Astrocyte (in vitro differentiated cells and primary cell): ENCODE measurements around the gene POLR2L. TPM values are rescaled to one million over a fixed set of nuclear protein-coding genes. Genes with fewer than 3 reads are reported as not detected.

Experiments used
- DNase-seq: peaks from one replicate; pipeline ENCODE4 v3.0.0-alpha.2; 2010; ENCODE audit warnings: low read depth
- FAIRE-seq: peaks from 2 replicates; lab custom pipeline; 2011; peaks lifted over from hg19 to GRCh38; lab: Jason Lieb, UNC
- H2AFZ ChIP-seq: 2 replicates; pipeline ENCODE4 v1.6.0; 2012; ENCODE audit warnings: low read depth, low read length, inconsistent platforms
- H3K27ac ChIP-seq: 2 replicates; pipeline ENCODE4 v1.5.1; 2011; ENCODE audit warnings: low read depth, low read length, inconsistent platforms
- H3K27me3 ChIP-seq: 2 replicates; pipeline ENCODE4 v1.6.0; 2011; ENCODE audit warnings: low read length, inconsistent platforms; ENCODE audit not compliant: insufficient read depth
- H3K36me3 ChIP-seq: 2 replicates; pipeline ENCODE4 v1.5.1; 2011; ENCODE audit warnings: low read length, inconsistent platforms; ENCODE audit not compliant: insufficient read depth
- H3K4me1 ChIP-seq: 2 replicates; pipeline ENCODE4 v1.5.1; 2011; ENCODE audit warnings: low read length, inconsistent platforms; ENCODE audit not compliant: insufficient read depth
- H3K4me2 ChIP-seq: 2 replicates; pipeline ENCODE4 v1.6.0; 2012; ENCODE audit warnings: low read length, inconsistent platforms
- H3K4me3 ChIP-seq: 2 replicates; pipeline ENCODE4 v1.5.1; 2011; ENCODE audit warnings: low read depth, mild to moderate bottlenecking, low read length, inconsistent platforms; ENCODE audit not compliant: insufficient read depth
- H3K79me2 ChIP-seq: 2 replicates; pipeline ENCODE4 v1.6.0; 2012; ENCODE audit warnings: mild to moderate bottlenecking, low read length, inconsistent platforms; ENCODE audit not compliant: insufficient read depth
- H3K9ac ChIP-seq: 2 replicates; pipeline ENCODE4 v1.6.0; 2012; ENCODE audit warnings: mild to moderate bottlenecking, low read length, inconsistent platforms
- H3K9me3 ChIP-seq: 2 replicates; pipeline ENCODE4 v1.5.1; 2012; ENCODE audit warnings: low read depth, mild to moderate bottlenecking, low read length, inconsistent platforms; ENCODE audit not compliant: insufficient read depth
- H4K20me1 ChIP-seq: 2 replicates; pipeline ENCODE4 v1.6.0; 2012; ENCODE audit warnings: low read length, inconsistent platforms; ENCODE audit not compliant: insufficient read depth
- H3K27ac Mint-ChIP-seq: one replicate; pipeline ENCODE4 v1.8.0; 2021; ENCODE audit warnings: mild to moderate bottlenecking, mixed read lengths; ENCODE audit not compliant: unreplicated experiment
- H3K27me3 Mint-ChIP-seq: one replicate; pipeline ENCODE4 v1.8.0; 2021; ENCODE audit warnings: low read depth, mixed read lengths; ENCODE audit not compliant: unreplicated experiment
- H3K36me3 Mint-ChIP-seq: one replicate; pipeline ENCODE4 v1.8.0; 2021; ENCODE audit warnings: low read depth, mixed read lengths; ENCODE audit not compliant: unreplicated experiment
- H3K4me1 Mint-ChIP-seq: one replicate; pipeline ENCODE4 v1.8.0; 2021; ENCODE audit warnings: low read depth, mixed read lengths; ENCODE audit not compliant: unreplicated experiment
- H3K4me3 Mint-ChIP-seq: one replicate; pipeline ENCODE4 v1.8.0; 2021; ENCODE audit warnings: mild to moderate bottlenecking, moderate library complexity, mixed read lengths; ENCODE audit not compliant: unreplicated experiment
- H3K9me3 Mint-ChIP-seq: one replicate; pipeline ENCODE4 v1.8.0; 2021; ENCODE audit warnings: mild to moderate bottlenecking, mixed read lengths; ENCODE audit not compliant: unreplicated experiment
- CTCF ChIP-seq: IDR thresholded peaks from 2 replicates; pipeline ENCODE4 v1.5.1; 2011; ENCODE audit warnings: low read depth, mild to moderate bottlenecking, inconsistent platforms, low read length, moderate library complexity; ENCODE audit not compliant: insufficient read depth
- EZH2 ChIP-seq: IDR thresholded peaks from 2 replicates; pipeline ENCODE4 v1.6.1; 2012; ENCODE audit warnings: mild to moderate bottlenecking, low read length, inconsistent platforms; ENCODE audit not compliant: insufficient read depth
- total RNA-seq: library from RNA; stranded (reverse); gene quantifications from 2 replicates; pipeline ENCODE4 v1.2.1, GENCODE V29; 2021

POLR2L gene
- total RNA-seq, 1 donor from 2014 or later: 212 TPM

- no peaks in the 10 kb centered on the region for H3K4me1 Mint-ChIP-seq
- peak overlapping the region; percentile 96 for H3K4me2 ChIP-seq
- H4K20me1 ChIP-seq: peaks cover 52% of the 10 kb centered on the region
- peak overlapping the region; percentile 81 for H3K27ac ChIP-seq
- peak overlapping the region; percentile 85 for H3K4me3 Mint-ChIP-seq
- peaks cover 4% of the 10 kb centered on the region for H3K79me2 ChIP-seq
- peak overlapping the region; percentile 69 for H3K27ac Mint-ChIP-seq
- peak overlapping the region; percentile 77 for H3K4me3 ChIP-seq
- no peak overlapping the region for H2AFZ ChIP-seq
- TF ChIP-seq EZH2 (no peak), CTCF (no peak)
- no peaks in the 10 kb centered on the region for H3K27me3 ChIP-seq
- H3K9me3 ChIP-seq: no peaks in the 10 kb centered on the region
- H3K9me3 Mint-ChIP-seq: no peaks in the 10 kb centered on the region
- no peaks in the 10 kb centered on the region for H3K36me3 ChIP-seq
- FAIRE-seq (no peak), DNase-seq (no peak)
- peaks cover 16% of the 10 kb centered on the region for H3K4me1 ChIP-seq
- H3K36me3 Mint-ChIP-seq: peaks cover 2% of the 10 kb centered on the region
- H3K9ac ChIP-seq: peak overlapping the region; percentile 86
- no peaks in the 10 kb centered on the region for H3K27me3 Mint-ChIP-seq
These were observed 45.6 kb downstream of the POLR2L start for GRCh38 chr11:796565-797295.

GRCh38 chr11:795634-796564 lies 46.4 kb downstream of the POLR2L start:
- FAIRE-seq (no peak), DNase-seq (peak; percentile 61)
- no peak for TF ChIP-seq CTCF
- no peak for TF ChIP-seq EZH2
- peak overlapping the region; percentile 96 for H3K4me2 ChIP-seq
- H3K4me1 ChIP-seq: peaks cover 16% of the 10 kb centered on the region
- Mint-ChIP-seq H3K27me3 (no peaks in the 10 kb centered on the region), H3K36me3 (peaks cover 2% of the 10 kb centered on the region), H3K27ac (peak overlapping the region; percentile 34), H3K4me3 (peak overlapping the region; percentile 67), H3K9me3 (no peaks in the 10 kb centered on the region), H3K4me1 (no peaks in the 10 kb centered on the region)
- H2AFZ ChIP-seq: no peak overlapping the region
- H3K36me3 ChIP-seq: no peaks in the 10 kb centered on the region
- peaks cover 4% of the 10 kb centered on the region for H3K79me2 ChIP-seq
- H3K9me3 ChIP-seq: no peaks in the 10 kb centered on the region
- peak overlapping the region; percentile 81 for H3K27ac ChIP-seq
- H3K9ac ChIP-seq: peak overlapping the region; percentile 86
- H3K4me3 ChIP-seq: peak overlapping the region; percentile 77
- peaks cover 53% of the 10 kb centered on the region for H4K20me1 ChIP-seq
- H3K27me3 ChIP-seq: no peaks in the 10 kb centered on the region
